Endothelial cell of umbilical vein (primary cell): ENCODE measurements around the gene CALML6. TPM values are rescaled to one million over a fixed set of nuclear protein-coding genes. Genes with fewer than 3 reads are reported as not detected.

ENCODE experiments used
- BruUV-seq: library from RNA; stranded (reverse); fragments of 400-500 nt; replicated peaks from 2 replicates; lab custom pipeline; 2021; lab: Mats Ljungman, UMichigan
- CTCF ChIA-PET: fragments of 300-600, 350-600 bp; sonication (Branson Sonifier 250); formaldehyde crosslinking; loops from one replicate; lab custom pipeline; 2021; ENCODE audit warnings: antibody characterized with exemption, inconsistent platforms; lab: Charles Lee
- POLR2A ChIA-PET: fragments of 300-600, 350-600 bp; sonication (Branson Sonifier 250); formaldehyde crosslinking; loops from one replicate; lab custom pipeline; 2021; ENCODE audit warnings: antibody characterized with exemption, inconsistent platforms; lab: Charles Lee
- DNase-seq: peaks from one replicate; pipeline ENCODE4 v3.0.0-alpha.2; 2011; ENCODE audit warnings: low read depth, low spot score
- FAIRE-seq: peaks from 2 replicates; lab custom pipeline; 2011; peaks lifted over from hg19 to GRCh38; lab: Jason Lieb, UNC
- H2AFZ ChIP-seq: 2 replicates; pipeline ENCODE4 v1.6.0; 2012; ENCODE audit warnings: low read depth, low read length, control low read depth, inconsistent platforms
- H3K27ac ChIP-seq: 2 replicates; pipeline ENCODE4 v1.5.1; 2011; ENCODE audit warnings: low read depth, mild to moderate bottlenecking, control low read depth, low read length, moderate library complexity; ENCODE audit not compliant: insufficient read depth
- H3K27me3 ChIP-seq, 2 experiments: 2 replicates each; pipeline versions ENCODE4 v1.6.0 to v1.6.1; 2011; ENCODE audit warnings: low read length in 2 of 2, mixed read lengths in 1 of 2; ENCODE audit not compliant: control insufficient read depth in 2 of 2, insufficient read depth in 2 of 2
- H3K36me3 ChIP-seq, 2 experiments: 2 replicates in 1 of 2; 3 replicates in 1 of 2; pipeline ENCODE4 v1.5.1; 2011; ENCODE audit warnings: low read length in 2 of 2, mild to moderate bottlenecking in 1 of 2, moderate library complexity in 1 of 2; ENCODE audit not compliant: control insufficient read depth in 2 of 2, insufficient read depth in 2 of 2; ENCODE audit errors: extremely low read depth in 1 of 2
- H3K4me1 ChIP-seq: 3 replicates; pipeline ENCODE4 v1.5.1; 2011; ENCODE audit warnings: mild to moderate bottlenecking, low read length; ENCODE audit not compliant: control insufficient read depth, insufficient read depth; ENCODE audit errors: extremely low read depth
- H3K4me2 ChIP-seq: 2 replicates; pipeline ENCODE4 v1.6.1; 2011; ENCODE audit warnings: low read length, control low read depth, mixed read lengths; ENCODE audit not compliant: insufficient read depth
- H3K4me3 ChIP-seq, 3 experiments: fragments of 200-600 bp in 1 of 3; sonication (generic), shearing (Covaris generic) in 1 of 3; replicated peaks in 1 of 3; 2 replicates each; pipeline ENCODE4 v1.5.1; 2011 to 2016; ENCODE audit warnings: control low read depth in 3 of 3, low read length in 3 of 3, mild to moderate bottlenecking in 2 of 3, inconsistent platforms in 1 of 3, low read depth in 1 of 3, moderate library complexity in 1 of 3; ENCODE audit not compliant: insufficient read depth in 1 of 3
- H3K79me2 ChIP-seq: 2 replicates; pipeline ENCODE4 v1.6.0; 2012; ENCODE audit warnings: low read length, inconsistent platforms; ENCODE audit not compliant: control insufficient read depth, insufficient read depth
- H3K9ac ChIP-seq: replicated peaks from 2 replicates; pipeline ENCODE3; 2011; ENCODE audit warnings: low read length, control low read depth; ENCODE audit not compliant: insufficient read depth; ENCODE audit errors: extremely low read depth
- H3K9me1 ChIP-seq: replicated peaks from 3 replicates; pipeline ENCODE4 v1.6.0; 2011; ENCODE audit warnings: mild to moderate bottlenecking, low read length; ENCODE audit not compliant: control insufficient read depth, insufficient read depth; ENCODE audit errors: extremely low read depth
- H3K9me3 ChIP-seq: replicated peaks from 2 replicates; pipeline ENCODE4 v1.5.1; 2012; ENCODE audit warnings: low read length, inconsistent platforms; ENCODE audit not compliant: control insufficient read depth, insufficient read depth
- H4K20me1 ChIP-seq: replicated peaks from 2 replicates; pipeline ENCODE3; 2011; ENCODE audit warnings: mild to moderate bottlenecking, low read length; ENCODE audit not compliant: control insufficient read depth, insufficient read depth; ENCODE audit errors: extremely low read depth
- CTCF ChIP-seq, 2 donors: IDR thresholded peaks; 1 replicate in 1 of 2; 2 replicates in 1 of 2; pipeline ENCODE4 v1.5.1; 2011; ENCODE audit warnings: low read length in 2 of 2, mild to moderate bottlenecking in 2 of 2, moderate library complexity in 2 of 2, control low read depth in 1 of 2, inconsistent platforms in 1 of 2, low read depth in 1 of 2; ENCODE audit not compliant: insufficient read depth in 1 of 2; ENCODE audit errors: extremely low read depth in 1 of 2
- EZH2 ChIP-seq: IDR thresholded peaks from 2 replicates; pipeline ENCODE4 v1.6.1; 2012; ENCODE audit warnings: borderline replicate concordance, low read depth, mild to moderate bottlenecking, moderate library complexity, low read length, inconsistent platforms; ENCODE audit not compliant: severe bottlenecking
- FOS ChIP-seq: IDR thresholded peaks from 2 replicates; pipeline ENCODE4 v1.6.1; 2011; ENCODE audit warnings: mild to moderate bottlenecking, low read length, moderate library complexity, borderline replicate concordance; ENCODE audit not compliant: insufficient read depth
- GATA2 ChIP-seq: IDR thresholded peaks from 2 replicates; pipeline ENCODE4 v1.7.0; 2011; ENCODE audit warnings: low read depth, mild to moderate bottlenecking, moderate library complexity, mixed read lengths, low read length; ENCODE audit not compliant: insufficient read length, insufficient read depth
- JUN ChIP-seq: IDR thresholded peaks from 2 replicates; pipeline ENCODE4 v1.6.1; 2011; ENCODE audit warnings: borderline replicate concordance, low read depth; ENCODE audit not compliant: insufficient read length, insufficient read depth
- MAX ChIP-seq: IDR thresholded peaks from 2 replicates; pipeline ENCODE4 v1.6.1; 2011; ENCODE audit not compliant: insufficient read depth, insufficient read length
- MYC ChIP-seq: IDR thresholded peaks from one replicate; pipeline ENCODE4 v1.6.1; 2011; ENCODE audit warnings: mild to moderate bottlenecking, low read depth, low read length
- POLR2A ChIP-seq: IDR thresholded peaks from 2 replicates; pipeline ENCODE4 v1.6.1; 2012; ENCODE audit warnings: low read depth, mild to moderate bottlenecking, control low read depth, low read length
- POLR2AphosphoS5 ChIP-seq: IDR thresholded peaks from 2 replicates; pipeline ENCODE4 v1.6.1; 2012; ENCODE audit warnings: low read depth, mild to moderate bottlenecking, control low read depth, low read length, moderate library complexity; ENCODE audit not compliant: insufficient read depth
- dilution Hi-C: fragments of 300-500 bp; cut with MboI; formaldehyde crosslinking; loops from one replicate; pipeline ENCODE4 v1.15.0; 2019; ENCODE audit warnings: low sequenced_read_pairs; ENCODE audit not compliant: extremely low pct_ligation_motif_present
- intact Hi-C: fragments of 100-400 bp; cut with micrococcal nuclease; formaldehyde crosslinking; loops from one replicate; pipeline ENCODE4 v1.10.0; 2022
- polyA plus RNA-seq, 4 experiments: library from polyadenylated mRNA; depleted of rRNA in 3 of 4; stranded (reverse) in 3 of 4; unstranded in 1 of 4; fragments of >200 nt; gene quantifications; 2 replicates each; pipeline versions ENCODE4 v1.2.1 to v1.2.3, GENCODE V29; 2011 to 2012; ENCODE audit warnings: missing spikeins in 1 of 4
- total RNA-seq: library from RNA; stranded (reverse); gene quantifications from 2 replicates; pipeline ENCODE4 v1.2.3, GENCODE V29; 2021

CALML6 gene
- total and polyA plus RNA-seq, 2 donors (not counting 3 experiments of a cell fraction or from before 2014, with no cell fraction given): 0.36 to 0.44 TPM

DNA sequence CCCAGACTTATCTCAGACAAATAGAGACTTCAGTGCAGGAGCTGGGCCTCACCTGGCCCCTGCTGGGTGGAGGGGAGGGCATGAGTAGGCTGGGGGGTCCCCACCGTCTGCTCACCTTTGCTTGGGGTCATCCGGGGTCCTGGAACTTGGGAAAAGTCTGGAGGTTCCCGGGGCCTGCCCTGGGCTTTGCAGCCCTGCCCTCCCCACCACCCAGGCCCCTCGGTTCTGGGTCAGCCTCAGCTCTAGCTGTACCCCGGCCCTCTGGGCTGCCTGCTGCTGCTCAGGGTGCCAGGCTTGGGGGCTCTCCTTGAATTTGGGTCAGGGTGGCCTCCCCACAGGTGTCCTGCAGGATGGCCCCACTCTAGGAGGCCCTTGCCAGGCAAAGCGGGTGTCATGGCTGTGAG, 6.4 kb downstream of the CALML6 start:
- H3K36me3 ChIP-seq: no peaks in the 10 kb centered on the region
- no peaks in the 10 kb centered on the region for H3K9me3 ChIP-seq
- TF ChIP-seq MYC: no peak
- no peak for TF ChIP-seq JUN
- no peak for TF ChIP-seq POLR2AphosphoS5
- TF ChIP-seq POLR2A: no peak
- TF ChIP-seq FOS: no peak
- no peak for TF ChIP-seq MAX
- no peak for TF ChIP-seq CTCF (IDR thresholded peaks at IDR 0.05; ENCODE audit: extremely low read depth in 1 of 2, insufficient read depth in 1 of 2, low read depth in 1 of 2, low read length in 2 of 2)
- TF ChIP-seq GATA2: no peak
- no peak for TF ChIP-seq EZH2
- H3K27ac ChIP-seq: no peak overlapping the region
- intact Hi-C loops (no loop called here), dilution Hi-C loops (no loop called here)
- peaks cover 5% of the 10 kb centered on the region for H3K4me1 ChIP-seq
- BruUV-seq: no TSS peak
- DNase-seq (no peak), FAIRE-seq (no peak)
- no peak overlapping the region for H2AFZ ChIP-seq
- no peaks in the 10 kb centered on the region for H4K20me1 ChIP-seq
- POLR2A ChIA-PET: no interaction called here
- CTCF ChIA-PET: interaction anchor here (1.0 kb wide), 1 partner anchor 12 kb away, joined by 3 read pairs; no protein-coding TSS in a partner anchor
- H3K9ac ChIP-seq: no peak overlapping the region
- H3K27me3 ChIP-seq: no peaks in the 10 kb centered on the region
- H3K79me2 ChIP-seq: no peaks in the 10 kb centered on the region
- no peak overlapping the region for H3K4me3 ChIP-seq
- no peaks in the 10 kb centered on the region for H3K9me1 ChIP-seq
- H3K4me2 ChIP-seq: no peak overlapping the region
